Stimulated activated CD4-positive, alpha-beta T cell treated with anti-CD3 and anti-CD28 coated beads, Interleukin-2, amount 100 ng/mL, for 4 hours (primary cell): ENCODE results near the gene HERPUD1.
"Not testable (repeated sequence)": the region's sequence is repeated elsewhere in the genome, so short reads cannot be mapped to it uniquely, and the experiment has no call there.

Experiments
- DNase-seq: peaks from one replicate; pipeline ENCODE4 v3.0.0-alpha.2; 2020; ENCODE audit warnings: low read depth

The HERPUD1 gene

GRCh38 chr16:56931892-56932720 lies at the start of gene HERPUD1:
Gene HERPUD1 (plus strand): TSS chr16:56932142. CDS start chr16:56932245, 103 bp downstream.
- peak; percentile 99 for DNase-seq

- no peak for DNase-seq
Observed at GRCh38 chr16:56883586-56883985, 48.4 kb upstream of the HERPUD1 start.

GRCh38 chr16:56884026-56884582 lies 47.8 kb upstream of the HERPUD1 start:
- no peak for DNase-seq

- not testable (repeated sequence) for DNase-seq
Observed at GRCh38 chr16:56884929-56885328, 47.0 kb upstream of the HERPUD1 start.

GRCh38 chr16:56885446-56886162 lies 46.3 kb upstream of the HERPUD1 start:
- DNase-seq = no peak

GRCh38 chr16:56886296-56886695 lies 45.6 kb upstream of the HERPUD1 start:
- DNase-seq = no peak

- no peak for DNase-seq
Observed at GRCh38 chr16:56886826-56887225, 45.1 kb upstream of the HERPUD1 start.

GRCh38 chr16:56888806-56889205 lies 43.1 kb upstream of the HERPUD1 start:
- DNase-seq = no peak

- DNase-seq = no peak
Observed at GRCh38 chr16:56889206-56889605, 42.7 kb upstream of the HERPUD1 start.

- DNase-seq = no peak
Observed at GRCh38 chr16:56891685-56892084, 40.3 kb upstream of the HERPUD1 start.

GRCh38 chr16:56892705-56893104 lies 39.2 kb upstream of the HERPUD1 start:
- no peak for DNase-seq

- no peak for DNase-seq
Observed at GRCh38 chr16:56894331-56894917, 37.5 kb upstream of the HERPUD1 start.

GRCh38 chr16:56895813-56896212 lies 36.1 kb upstream of the HERPUD1 start:
- DNase-seq = no peak

- no peak for DNase-seq
Observed at GRCh38 chr16:56896244-56896643, 35.7 kb upstream of the HERPUD1 start.

GRCh38 chr16:56897026-56897799 lies 34.7 kb upstream of the HERPUD1 start:
- no peak for DNase-seq

GRCh38 chr16:56898847-56899246 lies 33.1 kb upstream of the HERPUD1 start:
- DNase-seq = no peak

- DNase-seq = no peak
Observed at GRCh38 chr16:56903866-56904265, 28.1 kb upstream of the HERPUD1 start.

GRCh38 chr16:56907401-56907800 lies 24.5 kb upstream of the HERPUD1 start:
- DNase-seq = no peak

GRCh38 chr16:56909527-56909979 lies 22.4 kb upstream of the HERPUD1 start:
- no peak for DNase-seq

GRCh38 chr16:56910112-56910511 lies 21.8 kb upstream of the HERPUD1 start:
- no peak for DNase-seq

GRCh38 chr16:56910654-56911539 lies 21.0 kb upstream of the HERPUD1 start:
- DNase-seq = no peak
